ENCODE data around the gene SLC22A7. TPM values are rescaled to one million over a fixed set of nuclear protein-coding genes. Genes with fewer than 3 reads are reported as not detected.
A peak's percentile ranks its signal among the peaks of the same experiment; 100 is the strongest.

SLC22A7 gene
- total RNA-seq, 2 donors from 2014 or later, result not detected

DNA sequence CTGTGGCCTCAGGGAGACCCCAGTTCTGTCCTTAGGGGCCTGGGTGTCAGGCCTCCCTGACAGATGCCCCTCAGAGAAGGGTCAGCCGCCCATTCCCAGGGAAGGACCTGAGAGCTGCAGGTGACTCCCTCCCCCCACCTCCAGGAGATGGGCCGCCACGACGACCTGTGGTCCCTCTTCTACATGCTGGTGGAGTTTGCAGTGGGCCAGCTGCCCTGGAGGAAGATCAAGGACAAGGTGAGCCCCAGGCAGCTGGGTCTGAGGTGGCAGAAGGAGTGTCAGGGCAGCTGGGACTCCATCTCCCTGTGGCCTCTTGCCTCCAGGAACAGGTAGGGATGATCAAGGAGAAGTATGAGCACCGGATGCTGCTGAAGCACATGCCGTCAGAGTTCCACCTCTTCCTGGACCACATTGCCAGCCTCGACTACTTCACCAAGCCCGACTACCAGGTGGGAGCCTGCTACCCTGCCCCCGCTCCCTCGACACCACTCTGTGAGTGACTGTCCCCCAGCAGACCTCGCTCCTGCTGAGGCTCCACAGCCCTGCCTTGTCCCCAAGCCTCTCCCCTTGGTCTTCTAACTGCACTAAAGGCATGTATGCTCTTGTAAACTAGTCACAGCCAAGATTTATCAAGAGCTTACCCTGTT lies 42.5 kb upstream of the SLC22A7 start:
- Histone ChIP-seq H3K9ac (ENCODE audit: extremely low read depth, low read length, poor library complexity, severe bottlenecking) (no peak overlapping the region), H3K27ac (ENCODE audit: low read depth, low read length) (no peak overlapping the region), H3K27me3 (ENCODE audit: control insufficient read depth, insufficient read depth, low read length, poor library complexity, severe bottlenecking) (no peaks in the 10 kb centered on the region), H3K36me3 (ENCODE audit: control insufficient read depth, insufficient read depth, low read length) (no peaks in the 10 kb centered on the region), H3K9me3 (ENCODE audit: control insufficient read depth, low read length) (no peaks in the 10 kb centered on the region), H3K4me3 (ENCODE audit: low read length) (no peak overlapping the region), H3K4me1 (ENCODE audit: control insufficient read depth, insufficient read depth, low read length) (no peaks in the 10 kb centered on the region)
- Mint-ChIP-seq H3K27me3 (ENCODE audit: insufficient read depth) (peaks cover 18% of the 10 kb centered on the region), H3K4me1 (peaks cover 9% of the 10 kb centered on the region), H3K9me3 (no peaks in the 10 kb centered on the region), H3K36me3 (ENCODE audit: low read depth) (no peaks in the 10 kb centered on the region), H3K4me3 (no peak overlapping the region), H3K27ac (no peak overlapping the region)
- TF ChIP-seq, protein P1, sequence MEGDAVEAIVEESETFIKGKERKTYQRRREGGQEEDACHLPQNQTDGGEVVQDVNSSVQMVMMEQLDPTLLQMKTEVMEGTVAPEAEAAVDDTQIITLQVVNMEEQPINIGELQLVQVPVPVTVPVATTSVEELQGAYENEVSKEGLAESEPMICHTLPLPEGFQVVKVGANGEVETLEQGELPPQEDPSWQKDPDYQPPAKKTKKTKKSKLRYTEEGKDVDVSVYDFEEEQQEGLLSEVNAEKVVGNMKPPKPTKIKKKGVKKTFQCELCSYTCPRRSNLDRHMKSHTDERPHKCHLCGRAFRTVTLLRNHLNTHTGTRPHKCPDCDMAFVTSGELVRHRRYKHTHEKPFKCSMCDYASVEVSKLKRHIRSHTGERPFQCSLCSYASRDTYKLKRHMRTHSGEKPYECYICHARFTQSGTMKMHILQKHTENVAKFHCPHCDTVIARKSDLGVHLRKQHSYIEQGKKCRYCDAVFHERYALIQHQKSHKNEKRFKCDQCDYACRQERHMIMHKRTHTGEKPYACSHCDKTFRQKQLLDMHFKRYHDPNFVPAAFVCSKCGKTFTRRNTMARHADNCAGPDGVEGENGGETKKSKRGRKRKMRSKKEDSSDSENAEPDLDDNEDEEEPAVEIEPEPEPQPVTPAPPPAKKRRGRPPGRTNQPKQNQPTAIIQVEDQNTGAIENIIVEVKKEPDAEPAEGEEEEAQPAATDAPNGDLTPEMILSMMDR (conservative IDR thresholded peaks at IDR 0.05), result no peak
- DNase-seq, result peak; percentile 35
- 87 to 95% methylated on average over 8 to 11 of the region's 11 CpGs for WGBS, 2 experiments (ENCODE audit: insufficient coverage in 1 of 2, insufficient read length in 1 of 2)

DNA sequence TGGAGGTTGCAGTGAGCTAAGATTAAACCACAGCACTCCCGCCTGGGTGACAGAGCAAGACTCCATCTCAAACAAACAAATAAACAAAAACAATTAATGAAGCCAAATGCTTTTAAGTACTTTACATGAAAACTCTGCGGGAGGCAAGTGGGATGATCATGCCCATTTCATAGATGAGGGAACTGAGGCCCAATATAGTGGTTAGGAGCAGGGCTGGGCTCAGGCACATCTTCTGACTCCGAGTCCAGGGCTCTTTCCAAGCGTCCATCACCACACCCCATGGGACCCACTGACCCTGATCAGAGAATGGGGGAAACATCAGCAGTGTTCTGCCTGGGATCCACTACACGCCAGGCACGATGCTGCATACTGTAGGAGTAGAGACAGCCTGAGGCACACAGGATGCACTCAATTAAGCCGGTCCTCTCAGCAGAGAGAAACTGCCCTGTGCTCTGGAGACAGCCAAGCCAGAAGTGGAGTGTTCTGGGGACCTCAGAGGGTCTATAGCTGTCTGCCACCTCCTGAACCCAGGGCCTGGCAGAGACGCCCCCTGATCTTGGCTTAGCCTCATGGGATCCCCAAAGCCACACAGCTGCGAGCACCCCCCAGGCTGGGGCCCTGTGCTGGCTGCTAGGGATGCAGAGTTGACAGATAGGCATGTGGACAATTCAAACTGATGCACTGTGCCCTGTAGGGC lies 41.2 kb upstream of the SLC22A7 start:
- 90 to 100% methylated on average over 4 to 9 of the region's 9 CpGs for WGBS, 2 experiments (ENCODE audit: insufficient coverage in 1 of 2, insufficient read length in 1 of 2)
- Histone ChIP-seq H3K27me3 (ENCODE audit: control insufficient read depth, insufficient read depth, low read length, poor library complexity, severe bottlenecking) (no peaks in the 10 kb centered on the region), H3K4me3 (ENCODE audit: low read length) (no peak overlapping the region), H3K27ac (ENCODE audit: low read depth, low read length) (no peak overlapping the region), H3K4me1 (ENCODE audit: control insufficient read depth, insufficient read depth, low read length) (no peaks in the 10 kb centered on the region), H3K36me3 (ENCODE audit: control insufficient read depth, insufficient read depth, low read length) (no peaks in the 10 kb centered on the region), H3K9ac (ENCODE audit: extremely low read depth, low read length, poor library complexity, severe bottlenecking) (no peak overlapping the region), H3K9me3 (ENCODE audit: control insufficient read depth, low read length) (no peaks in the 10 kb centered on the region)
- TF ChIP-seq, protein P1 (conservative IDR thresholded peaks at IDR 0.05), result no peak
- Mint-ChIP-seq H3K4me1 (peaks cover 2% of the 10 kb centered on the region), H3K4me3 (no peak overlapping the region), H3K27me3 (ENCODE audit: insufficient read depth) (peaks cover 5% of the 10 kb centered on the region), H3K9me3 (no peaks in the 10 kb centered on the region), H3K27ac (no peak overlapping the region), H3K36me3 (ENCODE audit: low read depth) (no peaks in the 10 kb centered on the region)
- DNase-seq, result no peak

DNA sequence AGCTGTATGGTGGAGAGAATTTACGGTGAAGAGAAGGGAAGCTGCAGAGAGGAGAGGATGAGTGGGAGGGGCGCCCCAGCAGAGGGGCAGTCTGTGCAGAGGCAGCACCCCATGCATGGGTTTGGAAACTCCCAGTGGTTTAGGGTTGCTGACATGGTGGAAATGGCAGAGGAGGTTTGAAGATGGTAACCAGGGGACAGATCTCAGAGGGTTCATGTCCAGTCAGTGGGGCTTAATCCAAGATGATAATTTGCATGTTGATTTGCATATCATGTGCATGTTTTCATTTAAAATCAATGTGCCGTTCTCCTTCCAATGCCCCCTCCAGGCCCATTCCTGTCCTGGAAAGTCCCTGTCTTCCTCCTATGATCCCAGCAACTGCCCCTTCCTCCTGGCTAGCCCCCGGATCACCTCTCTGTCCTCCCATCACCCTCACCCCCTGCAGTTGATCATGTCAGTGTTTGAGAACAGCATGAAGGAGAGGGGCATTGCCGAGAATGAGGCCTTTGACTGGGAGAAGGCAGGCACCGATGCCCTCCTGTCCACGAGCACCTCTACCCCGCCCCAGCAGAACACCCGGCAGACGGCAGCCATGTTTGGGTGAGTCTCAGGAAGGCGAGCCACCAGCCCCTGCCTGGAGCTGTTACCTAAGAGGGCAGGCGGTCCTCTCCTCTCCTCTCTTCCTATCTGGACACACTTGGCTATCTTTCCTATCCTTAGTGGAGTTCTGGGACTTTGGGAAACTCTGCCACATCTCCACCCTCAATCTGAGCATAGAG lies 40.5 kb upstream of the SLC22A7 start:
- Mint-ChIP-seq H3K27me3 (ENCODE audit: insufficient read depth) (peaks cover 4% of the 10 kb centered on the region), H3K4me3 (no peak overlapping the region), H3K4me1 (peaks cover 9% of the 10 kb centered on the region), H3K27ac (no peak overlapping the region), H3K9me3 (no peaks in the 10 kb centered on the region), H3K36me3 (ENCODE audit: low read depth) (no peaks in the 10 kb centered on the region)
- TF ChIP-seq, protein P1 (conservative IDR thresholded peaks at IDR 0.05), result no peak
- no peaks in the 10 kb centered on the region for H3K36me3 ChIP-seq (ENCODE audit: control insufficient read depth, insufficient read depth, low read length)
- H3K9me3 ChIP-seq (ENCODE audit: control insufficient read depth, low read length), result no peaks in the 10 kb centered on the region
- H3K9ac ChIP-seq (ENCODE audit: extremely low read depth, low read length, poor library complexity, severe bottlenecking), result no peak overlapping the region
- 79% methylated on average over 8 to 12 of the region's 12 CpGs for WGBS, 2 experiments (ENCODE audit: insufficient coverage in 1 of 2, insufficient read length in 1 of 2)
- H3K4me3 ChIP-seq (ENCODE audit: low read length), result no peak overlapping the region
- peak; percentile 40 for DNase-seq
- H3K4me1 ChIP-seq (ENCODE audit: control insufficient read depth, insufficient read depth, low read length), result no peaks in the 10 kb centered on the region
- no peak overlapping the region for H3K27ac ChIP-seq (ENCODE audit: low read depth, low read length)
- H3K27me3 ChIP-seq (ENCODE audit: control insufficient read depth, insufficient read depth, low read length, poor library complexity, severe bottlenecking), result no peaks in the 10 kb centered on the region

Data from endodermal cell (in vitro differentiated cells).